NCI-H1436 treated with DMSO at 0.1 percent for 48 hours (cell line): Measurements from ENCODE around the gene ABCA9.
"Not testable (repeated sequence)": the region's sequence is repeated elsewhere in the genome, so short reads cannot be mapped to it uniquely, and the experiment has no call there.

Experiments used
- DNase-seq: peaks from one replicate; lab custom pipeline; 2025; lab: John Stamatoyannopoulos, UW

The ABCA9 gene

GRCh38 chr17:69043098-69043734 lies 17.5 kb downstream of the ABCA9 start:
- DNase-seq: no peak

- no peak for DNase-seq
These were observed 18.4 kb downstream of the ABCA9 start for GRCh38 chr17:69042308-69042707.

- no peak for DNase-seq
These were observed 28.9 kb downstream of the ABCA9 start for GRCh38 chr17:69031839-69032238.

GRCh38 chr17:69030169-69030568 lies 30.6 kb downstream of the ABCA9 start:
- DNase-seq: no peak

DNA sequence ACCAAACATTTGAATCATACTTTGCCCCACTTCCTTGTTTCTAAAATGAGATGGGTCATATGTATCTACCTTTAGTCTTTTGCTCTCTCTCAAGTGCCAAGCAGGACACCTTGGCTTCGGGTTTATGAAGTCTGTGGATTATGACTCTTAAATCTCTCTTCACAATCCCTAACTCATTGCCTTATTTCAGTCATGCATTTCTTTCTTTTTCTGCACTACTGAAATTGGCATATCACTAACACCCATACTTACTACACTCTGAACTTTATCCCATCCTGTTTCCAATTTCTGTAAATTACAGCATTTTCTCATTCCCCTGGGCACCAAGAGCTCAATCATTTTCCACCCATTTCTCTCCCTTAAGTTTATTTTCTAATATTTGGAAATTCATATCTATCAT lies 42.0 kb downstream of the ABCA9 start:
- DNase-seq: no peak

DNA sequence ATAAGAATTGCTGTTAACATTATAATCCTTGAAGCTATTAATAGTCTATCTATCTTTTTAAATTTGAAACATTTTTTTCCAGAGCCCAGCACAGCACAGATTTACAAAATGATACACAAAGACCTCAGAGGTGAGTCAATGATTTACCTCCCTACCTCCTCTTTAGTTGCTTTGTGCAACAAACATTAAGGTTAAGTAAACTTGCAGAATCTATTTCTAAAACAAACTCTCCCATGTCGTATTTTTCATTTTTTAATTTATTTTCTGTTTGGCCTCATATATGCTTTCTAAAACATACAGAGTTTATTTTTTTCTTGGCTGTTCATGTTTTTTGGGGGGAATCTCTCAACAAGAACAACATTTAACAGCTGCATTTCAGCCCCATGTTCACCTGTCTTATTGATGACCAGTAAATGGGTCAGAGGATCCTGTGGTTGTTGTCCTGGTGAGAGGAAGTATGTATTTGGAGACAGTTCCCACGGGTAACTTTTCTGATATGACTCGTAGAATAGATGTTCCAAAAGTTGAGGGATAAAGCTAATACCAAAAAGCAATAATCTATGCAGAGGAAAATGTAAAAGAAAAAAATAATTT lies 42.6 kb downstream of the ABCA9 start:
- DNase-seq: no peak

- no peak for DNase-seq
These were observed 45.1 kb downstream of the ABCA9 start for GRCh38 chr17:69015631-69016030.

DNA sequence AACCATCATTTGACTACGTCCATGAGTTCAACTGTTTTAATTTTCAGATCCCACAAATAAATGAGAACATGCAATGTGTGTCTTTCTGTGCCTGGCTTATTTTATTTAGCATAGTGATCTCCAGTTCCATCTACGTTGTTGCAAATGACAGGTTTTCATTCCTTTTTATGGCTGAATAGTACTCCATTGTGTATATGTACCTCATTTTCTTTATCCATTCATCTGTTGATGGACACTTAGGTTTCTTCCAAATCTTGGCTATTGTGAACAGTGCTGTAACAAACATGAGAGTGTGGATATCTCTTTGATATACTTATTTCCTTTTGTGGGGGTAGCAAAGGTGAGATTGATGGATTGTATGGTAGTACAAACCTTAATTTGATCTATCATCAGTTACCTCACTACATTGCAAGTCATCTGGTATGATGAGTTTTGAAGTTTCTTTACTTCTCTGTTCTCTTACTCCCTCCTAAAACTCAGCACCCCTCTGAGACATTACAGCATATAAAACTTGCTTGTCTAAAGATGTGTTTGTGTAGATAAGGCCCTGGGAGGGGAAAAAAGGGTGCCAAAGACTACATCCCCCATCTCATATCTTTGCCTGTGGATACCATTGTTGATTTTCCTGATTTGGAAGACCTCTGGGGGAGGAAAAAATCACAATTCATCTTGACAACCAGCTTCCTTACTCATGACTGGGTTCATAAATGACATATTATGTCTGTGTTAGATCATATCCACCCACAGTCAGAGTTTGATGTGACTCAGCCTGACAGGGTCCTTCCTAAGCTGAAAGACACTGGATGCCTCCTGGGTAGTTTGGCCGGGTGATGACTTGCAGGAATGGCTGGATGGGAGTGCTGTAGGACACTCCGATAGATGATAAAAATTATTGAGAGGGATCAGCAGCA lies 47.6 kb downstream of the ABCA9 start:
- no peak for DNase-seq

DNA sequence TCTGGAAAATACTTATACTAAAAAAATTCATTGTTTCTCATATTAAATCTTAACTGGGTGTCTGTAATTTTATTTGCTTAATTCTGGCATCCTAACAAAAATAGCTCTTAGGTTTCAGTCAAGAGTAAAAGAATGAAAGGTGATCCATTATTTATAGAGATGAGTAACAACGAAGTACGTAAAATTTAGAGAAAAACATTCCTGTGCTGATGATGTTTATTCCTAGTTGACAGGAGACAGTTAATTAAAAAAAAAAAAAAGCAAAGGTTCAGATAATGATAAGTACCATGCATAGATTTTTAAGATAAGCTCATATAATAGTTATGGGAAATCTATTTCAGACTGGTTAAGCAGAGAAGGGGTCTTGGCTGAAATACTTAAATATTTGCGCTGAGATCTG lies 50.8 kb downstream of the ABCA9 start:
- no peak for DNase-seq

DNA sequence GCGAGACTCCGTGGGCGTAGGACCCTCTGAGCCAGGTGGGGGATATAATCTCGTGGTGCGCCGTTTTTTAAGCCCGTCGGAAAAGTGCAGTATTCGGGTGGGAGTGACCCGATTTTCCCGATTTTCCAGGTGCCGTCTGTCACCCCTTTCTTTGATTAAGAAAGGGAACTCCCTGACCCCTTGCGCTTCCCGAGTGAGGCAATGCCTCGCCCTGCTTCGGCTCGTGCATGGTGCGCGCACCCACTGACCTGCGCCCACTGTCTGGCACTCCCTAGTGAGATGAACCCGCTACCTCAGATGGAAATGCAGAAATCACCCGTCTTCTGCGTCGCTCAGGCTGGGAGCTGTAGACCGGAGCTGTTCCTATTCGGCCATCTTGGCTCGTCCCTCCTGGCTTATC lies 56.0 kb downstream of the ABCA9 start:
- not testable (repeated sequence) for DNase-seq

GRCh38 chr17:68999743-69000142 lies 61.0 kb downstream of the ABCA9 start:
- DNase-seq: not testable (repeated sequence)

GRCh38 chr17:68993112-68993511 lies 67.6 kb downstream of the ABCA9 start:
- no peak for DNase-seq

DNA sequence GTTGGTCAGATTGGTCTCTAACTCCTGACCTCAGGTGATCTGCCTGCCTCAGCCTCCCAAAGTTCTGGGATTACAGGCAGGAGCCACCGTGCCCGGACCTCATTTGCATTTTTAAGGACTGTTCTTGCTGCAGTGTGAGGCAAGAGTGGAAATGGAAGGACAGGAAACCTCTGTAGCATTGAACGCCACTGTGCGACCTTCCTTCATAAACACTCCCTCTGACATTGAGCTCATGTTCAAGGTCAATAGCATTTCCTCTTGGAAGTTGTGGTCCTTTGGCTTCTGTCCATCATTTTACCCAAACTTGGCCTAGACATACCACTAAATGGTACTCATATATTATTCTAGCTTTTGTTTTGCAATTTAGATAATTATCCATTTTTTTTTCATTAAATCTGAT lies 72.8 kb downstream of the ABCA9 start:
- DNase-seq: no peak

- DNase-seq: no peak
These were observed 79.4 kb downstream of the ABCA9 start for GRCh38 chr17:68981288-68981687.

DNA sequence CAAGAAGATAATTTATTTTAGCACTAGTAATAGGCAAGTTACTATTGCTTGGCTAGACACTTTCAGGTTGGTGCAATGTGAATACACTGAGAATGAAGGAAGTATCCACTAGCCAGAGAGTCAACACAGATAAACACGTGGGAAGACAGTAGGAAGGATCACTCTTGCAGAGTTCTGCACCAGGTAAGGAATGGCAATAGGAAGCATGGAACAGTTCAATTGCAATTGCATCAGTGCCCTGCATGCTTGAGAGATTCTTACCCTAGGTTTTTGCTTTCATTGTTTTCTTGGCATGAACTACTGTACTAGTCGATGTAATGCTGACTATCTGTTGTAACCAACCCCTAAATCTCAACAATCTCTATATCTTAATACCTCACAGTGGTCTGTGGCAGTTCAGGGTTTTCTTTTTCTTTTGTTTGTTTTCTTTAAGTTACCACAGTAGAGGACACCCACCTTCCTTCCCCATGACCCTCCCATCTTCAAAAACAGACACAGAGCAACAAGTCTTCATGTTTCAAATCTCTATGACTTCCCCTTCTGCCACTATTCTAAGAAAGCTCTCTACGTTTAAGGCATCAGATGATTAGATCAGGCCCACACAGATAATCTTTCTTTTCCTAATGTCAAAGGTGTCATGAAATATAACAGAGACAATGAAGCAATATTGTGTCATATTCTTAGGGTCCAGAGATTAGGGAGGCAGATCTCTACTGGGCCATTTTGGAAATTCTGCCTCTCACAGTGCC lies 87.5 kb downstream of the ABCA9 start:
- DNase-seq: no peak

DNA sequence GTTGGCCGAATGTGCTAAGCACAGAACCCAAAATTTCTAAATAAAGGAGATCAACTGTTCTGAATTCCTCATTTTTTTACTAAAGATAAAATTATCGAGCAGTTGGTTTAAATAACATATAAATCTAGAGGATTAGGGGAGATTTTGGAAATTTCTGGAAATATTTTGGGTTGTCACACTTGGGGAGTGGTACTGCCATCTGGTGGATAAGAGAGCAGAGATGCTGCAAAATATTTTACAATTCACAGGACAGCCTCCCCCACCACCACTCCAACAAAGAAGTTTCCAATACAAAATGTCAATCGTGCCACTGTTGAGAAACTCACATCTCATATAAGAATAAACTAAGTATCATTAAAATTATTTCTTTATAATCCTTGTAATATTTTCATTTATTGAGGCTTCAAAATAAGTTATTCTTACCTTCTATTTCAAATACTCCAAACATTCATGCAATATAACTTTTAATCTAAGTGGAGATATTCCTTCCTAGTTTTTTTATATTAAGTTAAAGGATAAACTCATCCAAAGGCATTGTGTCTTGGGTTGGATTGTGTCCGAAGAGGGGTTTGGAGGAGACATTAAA lies 88.5 kb downstream of the ABCA9 start:
- no peak for DNase-seq

- no peak for DNase-seq
These were observed 91.6 kb downstream of the ABCA9 start for GRCh38 chr17:68969101-68969500.

DNA sequence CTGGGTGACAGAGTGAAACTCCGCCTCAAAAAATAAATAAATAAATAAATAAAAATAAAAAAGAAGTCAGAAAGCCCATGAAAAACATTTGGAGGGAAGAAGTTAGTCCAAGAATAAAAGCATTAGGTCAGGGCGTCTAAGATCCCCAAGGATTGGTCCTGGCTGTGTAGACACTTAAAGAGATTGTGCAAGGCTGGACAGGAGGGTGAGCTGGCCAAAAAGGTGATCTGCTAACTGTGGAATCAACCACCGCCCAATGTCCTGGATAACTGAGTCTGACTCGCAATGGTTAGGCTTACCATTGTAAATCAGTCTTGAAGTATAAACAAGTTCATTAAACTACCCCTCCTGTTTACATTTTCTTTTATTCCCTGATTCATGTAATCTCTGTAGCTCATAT lies 96.8 kb downstream of the ABCA9 start:
- no peak for DNase-seq

GRCh38 chr17:68961214-68961882 lies 99.4 kb downstream of the ABCA9 start:
- no peak for DNase-seq

- not testable (repeated sequence) for DNase-seq
These were observed 101.6 kb downstream of the ABCA9 start for GRCh38 chr17:68959117-68959516.

- no peak for DNase-seq
These were observed 102.8 kb downstream of the ABCA9 start for GRCh38 chr17:68957944-68958343.
